Activated B cell treated with CpG ODN at 0.5 μM for 24 hours (primary cell): ENCODE results near the gene DAPK1. TPM values are rescaled to one million over a fixed set of nuclear protein-coding genes. Genes with fewer than 3 reads are reported as not detected.

Experiments
- ATAC-seq: fragments of 200-7000 bp; cut with Tn5 transposase; one replicate; pipeline ENCODE4 v1.10.0; 2021; ENCODE audit warnings: low read depth, mild to moderate bottlenecking, moderate library complexity
- CTCF ChIA-PET: fragments of 350-600 bp; sonication (Branson Sonifier 250); formaldehyde crosslinking; loops from one replicate; lab custom pipeline; 2021; ENCODE audit warnings: antibody characterized with exemption; lab: Charles Lee
- POLR2A ChIA-PET: fragments of 350-600 bp; sonication (Branson Sonifier 250); formaldehyde crosslinking; loops from one replicate; lab custom pipeline; 2021; ENCODE audit warnings: antibody characterized with exemption; lab: Charles Lee
- DNase-seq: peaks from one replicate; pipeline ENCODE4 v3.0.0; 2022
- H3K27ac Mint-ChIP-seq: one replicate; pipeline ENCODE4 v1.8.0; 2020; ENCODE audit warnings: mixed read lengths
- H3K27me3 Mint-ChIP-seq: one replicate; pipeline ENCODE4 v1.8.0; 2021; ENCODE audit warnings: mixed read lengths
- H3K36me3 Mint-ChIP-seq: one replicate; pipeline ENCODE4 v1.8.0; 2021; ENCODE audit warnings: low read depth, mixed read lengths
- H3K4me1 Mint-ChIP-seq: one replicate; pipeline ENCODE4 v1.8.0; 2021; ENCODE audit warnings: mixed read lengths
- H3K4me3 Mint-ChIP-seq: one replicate; pipeline ENCODE4 v1.8.0; 2020; ENCODE audit warnings: mild to moderate bottlenecking, mixed read lengths
- H3K9me3 Mint-ChIP-seq: one replicate; pipeline ENCODE4 v1.8.0; 2020; ENCODE audit warnings: mixed read lengths
- intact Hi-C: fragments of 100-400 bp; cut with micrococcal nuclease; formaldehyde crosslinking; loops from one replicate; pipeline ENCODE4 v1.15.1; 2024
- total RNA-seq: library from RNA; stranded (reverse); gene quantifications from 2 replicates; pipeline ENCODE4 v1.2.3, GENCODE V29; 2022
- TF ChIP-seq, protein P1 (sequence below): fragments of 200-600 bp; IDR thresholded peaks from one replicate; pipeline ENCODE4 v1.8.0; 2022; ENCODE audit warnings: antibody characterized with exemption, mild to moderate bottlenecking

DAPK1 gene
- total RNA-seq, 1 donor from 2014 or later: 1.0 TPM

DNA sequence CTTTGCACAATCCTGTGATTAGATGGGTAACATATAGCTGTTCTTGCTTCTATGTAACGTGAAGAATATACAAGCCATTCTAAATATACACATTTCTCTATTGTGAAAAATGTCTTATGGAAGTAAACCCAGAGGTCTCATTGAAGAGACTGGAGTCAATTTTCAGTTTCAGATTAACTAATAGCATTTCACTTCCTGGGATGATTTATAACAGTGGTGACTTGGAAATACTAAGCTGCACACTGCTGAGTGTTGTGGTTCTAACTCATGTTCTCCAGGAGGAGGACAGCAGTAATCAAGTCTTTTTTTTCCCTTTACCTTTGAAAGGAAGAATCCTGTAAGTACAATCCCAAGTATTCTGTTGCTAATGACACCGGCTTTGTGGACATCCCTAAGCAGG, 231.6 kb downstream of the DAPK1 start:
- intact Hi-C loops: no loop called here
- Mint-ChIP-seq H3K4me3 (no peak overlapping the region), H3K27ac (no peak overlapping the region), H3K9me3 (no peaks in the 10 kb centered on the region), H3K4me1 (peaks cover 2% of the 10 kb centered on the region), H3K36me3 (no peaks in the 10 kb centered on the region), H3K27me3 (peaks cover 28% of the 10 kb centered on the region)
- CTCF ChIA-PET: no interaction called here
- ATAC-seq (no peak), DNase-seq (no peak)
- TF ChIP-seq, protein P1, sequence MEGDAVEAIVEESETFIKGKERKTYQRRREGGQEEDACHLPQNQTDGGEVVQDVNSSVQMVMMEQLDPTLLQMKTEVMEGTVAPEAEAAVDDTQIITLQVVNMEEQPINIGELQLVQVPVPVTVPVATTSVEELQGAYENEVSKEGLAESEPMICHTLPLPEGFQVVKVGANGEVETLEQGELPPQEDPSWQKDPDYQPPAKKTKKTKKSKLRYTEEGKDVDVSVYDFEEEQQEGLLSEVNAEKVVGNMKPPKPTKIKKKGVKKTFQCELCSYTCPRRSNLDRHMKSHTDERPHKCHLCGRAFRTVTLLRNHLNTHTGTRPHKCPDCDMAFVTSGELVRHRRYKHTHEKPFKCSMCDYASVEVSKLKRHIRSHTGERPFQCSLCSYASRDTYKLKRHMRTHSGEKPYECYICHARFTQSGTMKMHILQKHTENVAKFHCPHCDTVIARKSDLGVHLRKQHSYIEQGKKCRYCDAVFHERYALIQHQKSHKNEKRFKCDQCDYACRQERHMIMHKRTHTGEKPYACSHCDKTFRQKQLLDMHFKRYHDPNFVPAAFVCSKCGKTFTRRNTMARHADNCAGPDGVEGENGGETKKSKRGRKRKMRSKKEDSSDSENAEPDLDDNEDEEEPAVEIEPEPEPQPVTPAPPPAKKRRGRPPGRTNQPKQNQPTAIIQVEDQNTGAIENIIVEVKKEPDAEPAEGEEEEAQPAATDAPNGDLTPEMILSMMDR: no peak
- POLR2A ChIA-PET: no interaction called here

DNA sequence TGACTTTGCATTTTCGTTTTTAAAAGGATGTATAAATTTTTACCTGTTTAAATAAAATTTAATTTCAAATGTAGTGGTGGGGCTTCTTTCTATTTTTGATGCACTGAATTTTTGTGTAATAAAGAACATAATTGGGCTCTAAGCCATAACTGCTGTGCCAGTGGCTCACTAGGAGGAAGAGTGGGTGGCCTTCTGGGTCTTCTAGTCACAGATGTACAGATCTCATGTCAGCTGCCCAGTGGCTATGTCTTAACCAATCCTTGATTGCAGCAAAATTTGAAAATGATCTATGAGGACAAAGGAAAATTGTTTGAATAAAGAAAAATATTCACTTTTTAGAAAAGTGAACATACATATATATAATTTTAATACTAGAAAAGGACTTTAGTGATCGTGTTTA, 233.7 kb downstream of the DAPK1 start:
- no peak for ATAC-seq
- H3K4me3 Mint-ChIP-seq: no peak overlapping the region
- CTCF ChIA-PET: no interaction called here
- no peak for DNase-seq
- no peak overlapping the region for H3K27ac Mint-ChIP-seq
- TF ChIP-seq, protein P1: no peak
- H3K36me3 Mint-ChIP-seq: no peaks in the 10 kb centered on the region
- intact Hi-C loops: no loop called here
- peaks cover 20% of the 10 kb centered on the region for H3K27me3 Mint-ChIP-seq
- no peaks in the 10 kb centered on the region for H3K9me3 Mint-ChIP-seq
- H3K4me1 Mint-ChIP-seq: no peaks in the 10 kb centered on the region
- POLR2A ChIA-PET: no interaction called here

DNA sequence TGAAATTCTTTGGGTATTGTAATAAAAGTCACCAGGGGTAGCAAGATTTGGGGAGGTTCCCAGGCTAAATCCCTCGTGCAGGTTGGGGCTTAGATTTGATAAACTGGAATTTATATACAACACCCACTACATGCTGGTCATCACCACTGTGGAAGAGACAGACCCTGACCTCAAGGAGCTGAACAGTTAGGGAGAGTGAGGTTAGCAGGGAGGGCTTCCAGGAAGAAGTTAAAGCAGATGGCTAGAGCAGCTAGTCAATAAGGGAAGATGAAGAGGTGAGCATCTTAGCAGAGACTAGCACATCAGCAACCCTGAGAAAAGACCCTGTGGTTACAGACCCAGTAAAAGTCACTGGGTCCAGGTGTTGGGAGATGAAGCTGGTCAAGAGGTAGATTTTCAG, 234.7 kb downstream of the DAPK1 start:
- H3K4me1 Mint-ChIP-seq: no peaks in the 10 kb centered on the region
- no peak overlapping the region for H3K27ac Mint-ChIP-seq
- POLR2A ChIA-PET: no interaction called here
- CTCF ChIA-PET: no interaction called here
- no peaks in the 10 kb centered on the region for H3K9me3 Mint-ChIP-seq
- TF ChIP-seq, protein P1: no peak
- H3K4me3 Mint-ChIP-seq: no peak overlapping the region
- intact Hi-C loops: no loop called here
- DNase-seq: no peak
- H3K27me3 Mint-ChIP-seq: peaks cover 15% of the 10 kb centered on the region
- H3K36me3 Mint-ChIP-seq: no peaks in the 10 kb centered on the region
- ATAC-seq: no peak

DNA sequence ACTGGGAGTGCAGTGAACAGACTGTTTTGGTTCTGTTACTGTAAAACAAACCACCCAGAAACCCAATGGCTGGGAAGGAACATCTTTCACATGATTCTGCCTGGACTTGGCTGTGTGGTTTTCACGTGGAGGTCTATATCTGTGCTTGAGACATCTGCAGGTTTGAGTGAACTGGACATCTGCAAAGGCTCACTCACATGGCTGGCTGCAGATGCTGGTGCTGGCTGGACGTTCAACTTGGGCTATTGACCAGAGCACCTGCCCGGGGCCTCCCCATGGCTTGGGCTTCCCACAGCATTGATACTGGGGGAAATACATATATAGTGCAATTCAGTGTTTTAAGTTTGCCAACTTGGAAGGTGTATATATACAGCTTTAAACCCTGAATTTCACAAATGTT, 235.1 kb downstream of the DAPK1 start:
- H3K27me3 Mint-ChIP-seq: peaks cover 14% of the 10 kb centered on the region
- no peaks in the 10 kb centered on the region for H3K4me1 Mint-ChIP-seq
- no peaks in the 10 kb centered on the region for H3K36me3 Mint-ChIP-seq
- TF ChIP-seq, protein P1: no peak
- ChIA-PET CTCF (no interaction called here), POLR2A (no interaction called here)
- peaks cover 3% of the 10 kb centered on the region for H3K9me3 Mint-ChIP-seq
- intact Hi-C loops: no loop called here
- DNase-seq (no peak), ATAC-seq (no peak)
- H3K27ac Mint-ChIP-seq: no peak overlapping the region
- no peak overlapping the region for H3K4me3 Mint-ChIP-seq

DNA sequence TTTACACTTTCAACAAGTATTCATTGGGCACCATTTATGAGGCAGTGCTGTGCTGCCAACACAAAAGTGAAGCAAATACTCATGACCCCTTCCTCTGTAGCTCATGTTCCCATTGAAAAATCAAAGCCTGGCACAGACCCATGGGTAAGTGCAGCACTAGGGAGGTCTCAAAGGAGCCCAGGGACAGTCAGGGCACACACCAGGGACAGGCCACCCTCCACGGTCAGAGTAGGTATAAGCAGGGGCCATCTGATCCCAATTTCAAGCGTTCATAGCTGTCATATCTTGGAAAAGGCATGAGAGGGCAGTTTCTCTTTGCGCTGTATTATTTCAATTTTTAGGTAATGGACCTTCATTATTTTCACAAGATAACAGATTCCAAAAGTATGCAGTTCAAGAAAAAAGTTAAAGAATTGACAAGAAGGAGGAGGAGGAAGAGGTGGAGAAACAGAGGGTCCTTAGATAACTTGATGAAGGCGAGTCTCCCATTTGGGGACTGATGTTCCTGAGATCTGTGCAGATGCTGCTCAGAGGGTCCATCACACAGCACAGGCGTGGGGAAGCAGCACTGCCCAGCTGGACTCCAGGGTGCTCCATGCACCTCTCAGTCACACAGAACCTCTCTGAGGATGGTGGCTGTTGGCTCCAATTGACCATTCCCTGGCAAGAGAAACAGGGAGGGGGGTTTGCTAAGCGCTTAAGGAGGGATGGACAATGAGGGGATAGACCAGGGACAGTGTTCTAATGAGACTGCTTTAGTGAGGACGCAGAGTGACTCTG, 235.8 kb downstream of the DAPK1 start:
- ChIA-PET CTCF (no interaction called here), POLR2A (no interaction called here)
- H3K36me3 Mint-ChIP-seq: no peaks in the 10 kb centered on the region
- no peaks in the 10 kb centered on the region for H3K4me1 Mint-ChIP-seq
- no peak overlapping the region for H3K27ac Mint-ChIP-seq
- ATAC-seq: no peak
- TF ChIP-seq, protein P1: no peak
- intact Hi-C loops: no loop called here
- H3K27me3 Mint-ChIP-seq: peaks cover 16% of the 10 kb centered on the region
- no peak overlapping the region for H3K4me3 Mint-ChIP-seq
- peaks cover 5% of the 10 kb centered on the region for H3K9me3 Mint-ChIP-seq
- DNase-seq: no peak
